ENCODE results near the gene PRSS21.

PRSS21 gene

GRCh38 chr16:2846511-2847310, 29.7 kb downstream of the PRSS21 start:
- DNase-seq = no peak

GRCh38 chr16:2848933-2849725, 32.1 kb downstream of the PRSS21 start:
- DNase-seq = no peak

DNA sequence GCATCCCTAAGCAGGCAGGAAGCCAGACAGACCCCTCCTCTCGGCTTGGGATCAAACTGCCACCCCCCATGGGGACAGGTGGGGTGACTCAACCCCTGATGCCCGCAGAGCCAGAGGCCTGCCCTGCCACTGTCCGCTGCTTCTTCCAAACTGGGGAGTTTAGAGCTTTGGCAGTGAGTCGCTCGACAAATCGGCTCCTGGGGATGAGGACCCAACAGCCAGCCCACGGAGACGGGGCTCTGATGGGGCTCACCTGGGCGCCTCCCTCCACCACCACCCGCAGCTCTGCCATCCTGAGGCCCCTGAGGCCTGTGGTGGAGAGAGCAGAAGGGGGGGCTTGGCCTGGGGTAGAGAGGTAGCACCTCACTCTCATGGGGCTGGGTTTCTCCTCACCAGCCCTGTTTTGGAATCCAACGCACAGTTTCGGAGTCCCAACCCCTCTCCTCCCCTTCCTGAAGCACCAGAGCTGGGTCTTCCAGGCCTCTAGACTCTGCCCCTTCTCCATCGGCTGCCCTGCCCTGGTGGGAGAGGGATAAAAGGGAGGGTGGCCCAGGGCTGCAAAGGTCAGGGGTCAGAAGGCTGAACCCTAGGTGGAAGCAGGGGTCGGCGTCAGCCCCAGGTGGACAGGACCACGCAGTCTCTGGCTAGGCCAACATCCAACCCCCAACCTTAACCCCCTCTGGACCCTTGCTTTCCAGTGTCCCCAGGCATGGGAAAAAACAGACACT, 35.1 kb downstream of the PRSS21 start:
- DNase-seq = no peak

DNA sequence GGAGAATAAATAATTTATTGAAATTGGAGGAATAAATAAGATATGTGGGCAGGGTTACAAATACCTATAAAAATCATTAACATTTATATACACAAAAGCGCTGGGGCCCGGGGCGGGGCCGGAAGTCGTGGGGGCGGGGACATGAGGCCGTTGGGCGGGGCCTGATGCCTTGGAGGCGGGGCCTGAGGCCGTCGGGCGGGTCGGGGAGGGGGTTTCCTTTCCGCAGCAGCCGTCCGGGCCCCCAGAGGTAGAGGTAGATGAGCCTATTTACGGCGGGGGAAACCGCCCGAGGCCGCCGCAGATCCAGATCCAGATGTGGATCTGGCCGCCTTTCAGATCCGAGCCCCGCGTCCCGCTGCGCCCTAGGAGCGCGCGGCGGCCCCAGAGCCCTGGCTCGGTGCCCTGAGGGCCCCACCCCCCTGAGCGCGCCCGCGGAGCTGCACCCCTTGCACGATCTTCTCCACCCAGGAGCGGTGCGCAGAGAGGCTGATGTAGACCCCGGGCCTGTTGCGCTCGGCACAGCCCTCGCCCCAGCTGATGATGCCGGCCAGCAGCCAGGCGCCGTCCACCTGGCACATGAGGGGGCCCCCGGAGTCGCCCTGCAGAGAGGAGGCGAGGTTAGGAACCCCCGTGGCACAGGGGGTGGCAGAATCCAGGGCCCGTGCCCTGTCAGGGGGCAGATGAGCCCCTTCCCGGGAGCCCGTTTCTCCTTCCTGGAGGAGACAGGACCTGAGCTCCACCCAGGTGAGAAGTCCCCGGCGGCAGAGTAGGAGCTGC, 35.9 kb downstream of the PRSS21 start:
- no peak for DNase-seq

- DNase-seq = no peak
Observed at GRCh38 chr16:2853531-2854073, 36.6 kb downstream of the PRSS21 start.

GRCh38 chr16:2854700-2855309, 37.8 kb downstream of the PRSS21 start:
- DNase-seq = peak; percentile 50

DNA sequence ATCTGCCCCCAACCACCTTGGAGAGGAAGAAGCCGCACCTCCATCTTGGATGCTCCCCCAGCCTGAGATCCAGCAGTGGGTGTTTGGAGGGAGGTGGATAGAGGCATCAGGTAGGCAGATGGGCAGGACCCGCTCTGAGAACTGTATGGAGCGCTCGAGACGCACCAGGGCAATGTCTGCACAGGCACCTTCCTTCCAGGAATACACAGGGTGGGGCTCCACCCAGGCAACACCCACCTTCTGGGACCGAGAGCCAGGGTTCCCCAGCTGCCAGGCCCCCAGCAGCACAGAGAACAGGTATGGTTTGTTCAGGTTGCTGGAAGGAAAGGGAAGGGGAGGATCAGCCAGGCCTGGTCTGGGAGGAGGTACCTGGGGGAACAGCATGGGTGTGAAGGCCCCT, 38.5 kb downstream of the PRSS21 start:
- DNase-seq = no peak

DNA sequence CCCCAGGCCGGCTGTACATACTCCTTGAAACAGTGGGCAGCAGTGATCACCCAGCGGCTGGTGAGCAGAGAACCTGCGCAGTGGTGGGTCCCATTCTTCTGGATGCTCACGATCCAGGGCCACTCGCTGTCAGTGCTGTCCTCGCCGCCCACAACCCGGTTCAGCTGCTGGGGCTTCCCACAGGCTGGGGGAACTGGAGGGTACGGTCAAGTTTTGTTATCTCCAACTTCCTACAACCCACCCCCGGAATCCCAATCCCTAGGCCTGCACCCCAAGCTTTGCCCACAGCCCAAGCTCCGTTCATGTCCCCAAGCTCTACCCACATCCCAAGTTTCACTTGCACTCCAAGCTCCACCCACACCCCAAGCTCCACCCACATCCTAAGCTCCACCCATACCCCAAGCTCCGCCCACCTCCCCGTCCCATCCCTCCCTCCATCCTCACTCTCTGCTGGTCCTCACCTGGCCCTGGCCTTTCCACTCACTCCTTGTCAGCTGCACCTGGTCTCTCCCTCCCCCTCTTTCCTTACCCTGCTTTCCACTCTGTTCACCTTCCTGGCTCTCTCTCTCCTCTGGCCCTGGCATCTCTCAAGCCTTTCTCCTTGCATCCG, 39.1 kb downstream of the PRSS21 start:
- DNase-seq = peak; percentile 36

GRCh38 chr16:2856686-2857450, 39.8 kb downstream of the PRSS21 start:
- no peak for DNase-seq

- DNase-seq = no peak
Observed at GRCh38 chr16:2857451-2858244, 40.6 kb downstream of the PRSS21 start, which contains the start of gene PRSS22. Gene PRSS22, minus strand, starts transcription at chr16:2858170. Its CDS starts 66 bp downstream, at chr16:2858104.

GRCh38 chr16:2858245-2859025, 41.4 kb downstream of the PRSS21 start:
- DNase-seq = peak; percentile 16

DNA sequence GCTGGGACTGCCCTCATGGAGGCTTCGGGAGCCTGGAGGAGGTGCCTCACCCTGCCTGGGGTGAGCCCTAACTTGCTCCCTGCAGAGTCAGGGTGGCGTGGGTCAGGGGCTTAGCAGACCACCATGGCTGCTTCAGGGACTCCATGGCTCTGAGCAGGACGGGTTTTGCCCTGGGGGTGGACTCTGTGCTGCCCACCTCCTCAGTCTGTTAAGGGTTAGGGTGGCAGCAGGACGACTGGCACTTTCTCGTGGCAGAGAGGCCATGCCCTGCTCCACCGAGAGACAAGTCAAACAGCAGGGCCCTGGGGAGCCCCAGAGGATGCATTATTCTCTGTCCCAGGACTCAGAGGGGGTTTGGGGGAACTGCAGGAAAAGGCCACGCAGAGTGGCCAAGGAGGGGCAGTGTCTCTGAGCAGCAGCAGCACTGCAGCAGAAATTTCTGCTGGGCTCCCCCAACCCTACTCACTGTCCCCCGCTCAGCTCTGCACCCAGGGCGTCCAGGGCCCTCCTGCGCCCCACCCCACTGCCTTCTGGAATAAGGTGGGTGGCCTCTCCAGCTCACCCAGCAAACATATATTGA, 42.7 kb downstream of the PRSS21 start:
- DNase-seq = no peak

DNA sequence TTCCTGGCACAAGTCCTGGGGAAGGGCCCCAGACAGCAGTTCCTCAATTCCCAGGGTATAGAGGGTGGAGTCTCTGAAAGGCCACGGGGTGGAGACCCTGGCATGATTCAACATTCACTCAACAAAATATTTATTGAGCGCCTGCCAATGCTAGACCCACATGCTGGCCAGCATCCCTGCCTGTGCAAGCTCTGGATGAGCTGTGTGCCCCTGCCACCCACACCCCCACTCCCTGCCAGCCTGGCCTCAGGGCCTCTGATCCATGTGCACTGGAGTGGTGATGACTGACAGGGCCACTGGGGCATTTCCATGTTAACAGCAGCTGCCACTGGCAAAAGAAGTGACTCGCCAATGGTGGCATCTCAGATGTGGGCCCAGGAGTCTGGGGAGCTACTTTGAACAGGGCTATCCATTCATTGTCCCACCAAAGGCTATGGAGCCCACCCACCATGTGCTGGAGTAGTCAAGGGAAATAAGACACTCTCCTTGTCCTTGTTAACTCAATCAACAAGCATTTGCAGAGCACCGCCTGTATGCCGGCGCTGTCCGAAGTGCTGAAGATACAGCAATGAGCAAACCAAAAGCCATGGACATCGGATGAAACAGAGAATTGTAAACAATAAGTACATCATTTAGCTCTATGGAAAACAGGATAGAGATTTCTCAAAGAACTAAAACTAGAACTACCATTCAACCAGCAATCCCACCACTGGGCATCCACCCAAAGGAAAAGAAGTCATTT, 44.0 kb downstream of the PRSS21 start:
- no peak for DNase-seq

DNA sequence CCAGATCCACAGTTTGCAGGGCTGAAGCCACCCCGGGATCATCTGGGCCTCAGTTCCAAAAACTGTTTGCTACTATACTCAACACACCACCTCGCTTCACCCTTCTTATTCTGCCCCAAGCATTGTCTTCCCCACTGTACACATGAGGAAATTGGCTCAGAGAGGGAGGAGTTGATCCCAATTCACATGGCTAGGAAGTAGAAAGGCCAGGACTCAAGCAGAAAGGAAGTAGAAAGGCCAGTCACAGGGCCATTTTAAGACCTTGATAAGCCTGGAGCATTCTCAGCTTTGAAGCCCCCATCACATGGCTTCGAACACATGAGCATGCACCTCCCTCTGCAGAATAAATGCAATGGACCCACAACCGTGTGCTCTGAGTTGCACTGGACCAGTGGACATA, 48.6 kb downstream of the PRSS21 start:
- DNase-seq = no peak

DNA sequence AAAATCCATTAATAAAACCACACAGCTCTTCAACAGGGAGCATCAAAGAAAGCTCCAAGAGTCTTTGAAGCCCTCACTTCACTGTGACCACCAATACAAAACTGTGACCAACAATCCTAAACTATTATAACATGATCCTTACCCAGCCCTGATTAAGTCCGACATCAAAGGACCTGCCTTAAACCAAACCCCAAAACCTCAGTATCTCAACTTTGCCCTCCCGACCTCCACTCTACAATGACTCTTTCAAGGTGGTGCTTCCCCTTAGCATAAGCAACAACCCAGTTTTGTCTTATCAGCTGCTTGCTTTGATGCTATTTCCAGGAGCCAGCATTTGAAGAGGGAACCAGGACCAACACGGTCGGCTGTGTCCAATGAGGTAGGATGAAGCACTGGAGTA, 49.4 kb downstream of the PRSS21 start:
- DNase-seq = no peak

- DNase-seq = no peak
Observed at GRCh38 chr16:2867661-2867986, 50.6 kb downstream of the PRSS21 start.

GRCh38 chr16:2867987-2868789, 51.2 kb downstream of the PRSS21 start:
- DNase-seq = peak; percentile 94
